NT2/D1 (cell line): ENCODE data around the gene TNP1.

Source experiments
- DNase-seq: peaks from one replicate; pipeline ENCODE4 v3.0.0-alpha.2; 2011; ENCODE audit warnings: low read depth, low spot score
- H3K27me3 ChIP-seq: 2 replicates; pipeline ENCODE4 v1.6.0; 2011; ENCODE audit warnings: mild to moderate bottlenecking; ENCODE audit not compliant: insufficient read length, insufficient read depth
- H3K36me3 ChIP-seq: 2 replicates; pipeline ENCODE4 v1.6.1; 2011; ENCODE audit warnings: mild to moderate bottlenecking, low read length, mixed read lengths; ENCODE audit not compliant: insufficient read depth, insufficient read length
- H3K4me1 ChIP-seq: 2 replicates; pipeline ENCODE4 v1.5.1; 2011; ENCODE audit not compliant: insufficient read depth, insufficient read length
- H3K4me3 ChIP-seq: 2 replicates; pipeline ENCODE4 v1.5.1; 2011; ENCODE audit warnings: low read depth; ENCODE audit not compliant: insufficient read length
- H3K9ac ChIP-seq: 2 replicates; pipeline ENCODE4 v1.6.0; 2011; ENCODE audit warnings: low read depth; ENCODE audit not compliant: insufficient read length
- H3K9me3 ChIP-seq: 2 replicates; pipeline ENCODE4 v1.5.1; 2011; ENCODE audit warnings: mild to moderate bottlenecking, low read length; ENCODE audit not compliant: insufficient read depth
- SUZ12 ChIP-seq: IDR thresholded peaks from 2 replicates; pipeline ENCODE4 v1.6.1; 2011; ENCODE audit not compliant: insufficient read length, insufficient read depth; ENCODE audit errors: extremely low read depth
- YY1 ChIP-seq: IDR thresholded peaks from 2 replicates; pipeline ENCODE4 v1.6.1; 2011; ENCODE audit not compliant: insufficient read length, insufficient read depth
- ZNF274 ChIP-seq: IDR thresholded peaks from 2 replicates; pipeline ENCODE4 v1.6.1; 2011; ENCODE audit warnings: mild to moderate bottlenecking, low read depth, low read length

TNP1 gene

GRCh38 chr2:216884347-216884746 is 24.5 kb upstream of the TNP1 start:
- Histone ChIP-seq H3K4me1 (peaks cover 2% of the 10 kb centered on the region), H3K9ac (no peak overlapping the region), H3K27me3 (peaks cover 8% of the 10 kb centered on the region), H3K36me3 (no peaks in the 10 kb centered on the region), H3K9me3 (no peaks in the 10 kb centered on the region; the same call in 1 of the 2 replicates), H3K4me3 (no peak overlapping the region)
- TF ChIP-seq YY1, result no peak
- no peak for TF ChIP-seq SUZ12
- TF ChIP-seq ZNF274, result no peak
- no peak for DNase-seq

- H3K4me3 ChIP-seq, result no peak overlapping the region
- no peak for DNase-seq
- no peak for TF ChIP-seq YY1
- TF ChIP-seq ZNF274, result no peak
- TF ChIP-seq SUZ12, result no peak
- no peaks in the 10 kb centered on the region; the same call in 1 of the 2 replicates for H3K9me3 ChIP-seq
- H3K9ac ChIP-seq, result no peak overlapping the region
- H3K27me3 ChIP-seq, result peaks cover 8% of the 10 kb centered on the region
- H3K36me3 ChIP-seq, result no peaks in the 10 kb centered on the region
- H3K4me1 ChIP-seq, result no peaks in the 10 kb centered on the region
Observed at GRCh38 chr2:216882876-216883275, 23.0 kb upstream of the TNP1 start.

- Histone ChIP-seq H3K36me3 (no peaks in the 10 kb centered on the region), H3K9ac (no peak overlapping the region), H3K9me3 (no peaks in the 10 kb centered on the region; the same call in 1 of the 2 replicates), H3K4me1 (no peaks in the 10 kb centered on the region), H3K27me3 (no peaks in the 10 kb centered on the region), H3K4me3 (no peak overlapping the region)
- TF ChIP-seq SUZ12, result no peak
- TF ChIP-seq YY1, result no peak
- DNase-seq, result no peak
Observed at GRCh38 chr2:216881411-216881810, 21.5 kb upstream of the TNP1 start.

GRCh38 chr2:216880509-216881184 is 20.8 kb upstream of the TNP1 start:
- Histone ChIP-seq H3K9me3 (no peaks in the 10 kb centered on the region; the same call in 1 of the 2 replicates), H3K4me3 (no peak overlapping the region), H3K36me3 (no peaks in the 10 kb centered on the region), H3K9ac (no peak overlapping the region), H3K27me3 (no peaks in the 10 kb centered on the region), H3K4me1 (no peaks in the 10 kb centered on the region)
- DNase-seq, result no peak
- TF ChIP-seq SUZ12 (no peak), YY1 (no peak), ZNF274 (no peak)

GRCh38 chr2:216879727-216880508 is 20.1 kb upstream of the TNP1 start:
- Histone ChIP-seq H3K9me3 (no peaks in the 10 kb centered on the region), H3K36me3 (no peaks in the 10 kb centered on the region), H3K4me1 (no peaks in the 10 kb centered on the region), H3K9ac (no peak overlapping the region), H3K4me3 (no peak overlapping the region), H3K27me3 (no peaks in the 10 kb centered on the region)
- TF ChIP-seq ZNF274 (no peak), YY1 (no peak), SUZ12 (no peak)
- DNase-seq, result no peak

GRCh38 chr2:216878072-216878471 is 18.2 kb upstream of the TNP1 start:
- no peak for TF ChIP-seq ZNF274
- no peak for TF ChIP-seq YY1
- TF ChIP-seq SUZ12, result no peak

GRCh38 chr2:216877085-216877484 is 17.2 kb upstream of the TNP1 start:
- no peaks in the 10 kb centered on the region for H3K9me3 ChIP-seq
- H3K4me1 ChIP-seq, result no peaks in the 10 kb centered on the region
- no peak overlapping the region for H3K4me3 ChIP-seq
- no peaks in the 10 kb centered on the region for H3K36me3 ChIP-seq
- H3K27me3 ChIP-seq, result no peaks in the 10 kb centered on the region
- no peak overlapping the region for H3K9ac ChIP-seq
- no peak for TF ChIP-seq SUZ12
- TF ChIP-seq YY1, result no peak
- no peak for TF ChIP-seq ZNF274
- DNase-seq, result no peak

More at GRCh38 chr2:216878072-216878471, 18.2 kb upstream of the TNP1 start:
- no peak for DNase-seq
- Histone ChIP-seq H3K9me3 (no peaks in the 10 kb centered on the region), H3K4me1 (no peaks in the 10 kb centered on the region), H3K9ac (no peak overlapping the region), H3K27me3 (no peaks in the 10 kb centered on the region), H3K4me3 (no peak overlapping the region), H3K36me3 (no peaks in the 10 kb centered on the region)

GRCh38 chr2:216875862-216876261 is 16.0 kb upstream of the TNP1 start:
- no peak for DNase-seq
- Histone ChIP-seq H3K4me3 (no peak overlapping the region), H3K27me3 (no peaks in the 10 kb centered on the region), H3K4me1 (no peaks in the 10 kb centered on the region), H3K9ac (no peak overlapping the region), H3K36me3 (no peaks in the 10 kb centered on the region), H3K9me3 (no peaks in the 10 kb centered on the region)
- TF ChIP-seq ZNF274 (no peak), YY1 (no peak), SUZ12 (no peak)
